GM19351 (cell line): ENCODE data around the gene KRTAP10-2.
"Not testable (repeated sequence)": the region's sequence is repeated elsewhere in the genome, so short reads cannot be mapped to it uniquely, and the experiment has no call there.

Experiments used
- ATAC-seq: cut with Tn5 transposase; IDR thresholded peaks from one replicate; pipeline ENCODE4 v1.9.1; 2021; ENCODE audit warnings: mild to moderate bottlenecking, moderate library complexity; ENCODE audit not compliant: unreplicated experiment

Gene KRTAP10-2

GRCh38 chr21:44568261-44568660 lies 17.0 kb upstream of the KRTAP10-2 start:
- no peak for ATAC-seq

DNA sequence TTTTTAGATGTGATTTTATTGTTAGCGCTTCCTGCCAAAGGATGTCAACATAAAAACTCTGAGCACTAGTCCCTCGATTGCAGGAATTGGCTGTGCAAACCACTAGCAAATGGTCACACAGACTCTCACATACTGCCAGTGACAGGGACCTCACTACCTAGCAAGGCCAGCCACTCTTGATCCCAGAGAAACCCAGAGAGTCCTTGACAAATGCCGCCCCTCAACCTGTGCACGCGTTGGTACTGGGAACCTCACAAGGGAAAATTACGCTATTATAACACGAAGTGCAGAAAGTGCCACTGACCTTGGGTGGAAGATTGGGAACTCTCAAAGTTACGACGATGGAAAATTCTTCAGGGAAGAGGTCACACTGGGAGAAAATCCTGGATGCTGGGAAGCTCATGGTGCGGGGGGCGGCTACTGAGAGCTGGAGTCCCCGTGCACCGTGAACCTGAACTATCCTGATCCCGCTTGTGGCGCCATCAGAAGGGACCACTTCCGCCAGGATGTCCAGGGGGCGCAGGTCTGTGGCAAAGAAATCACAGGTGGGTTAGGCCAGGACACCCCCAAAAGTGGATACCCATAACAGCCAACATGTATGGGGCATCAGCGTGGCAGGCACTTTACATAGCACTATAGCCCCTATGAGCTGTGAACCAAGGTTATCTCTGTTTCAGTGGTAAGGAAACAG lies 16.3 kb upstream of the KRTAP10-2 start:
- ATAC-seq = no peak

GRCh38 chr21:44566403-44566802 lies 15.1 kb upstream of the KRTAP10-2 start:
- ATAC-seq = no peak

GRCh38 chr21:44564886-44565598 lies 13.7 kb upstream of the KRTAP10-2 start:
- no peak for ATAC-seq

DNA sequence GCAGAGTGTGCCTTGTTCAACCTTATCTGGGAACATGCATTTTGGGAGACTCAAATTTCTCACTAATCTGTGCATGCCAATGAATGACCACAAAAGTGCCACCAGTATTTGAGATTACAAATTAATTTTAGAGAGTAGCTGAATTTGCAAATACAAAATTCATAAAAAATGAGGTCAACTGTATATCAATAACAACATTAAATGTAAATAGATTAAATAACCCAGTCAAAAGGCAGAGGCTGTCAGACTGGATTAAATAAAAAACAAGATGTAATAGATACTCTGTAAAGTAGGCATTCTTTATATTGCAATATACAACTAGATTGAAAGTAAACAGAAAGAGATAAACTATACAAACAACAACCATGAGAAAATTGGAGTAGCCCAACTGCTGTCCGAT lies 12.8 kb upstream of the KRTAP10-2 start:
- no peak for ATAC-seq

DNA sequence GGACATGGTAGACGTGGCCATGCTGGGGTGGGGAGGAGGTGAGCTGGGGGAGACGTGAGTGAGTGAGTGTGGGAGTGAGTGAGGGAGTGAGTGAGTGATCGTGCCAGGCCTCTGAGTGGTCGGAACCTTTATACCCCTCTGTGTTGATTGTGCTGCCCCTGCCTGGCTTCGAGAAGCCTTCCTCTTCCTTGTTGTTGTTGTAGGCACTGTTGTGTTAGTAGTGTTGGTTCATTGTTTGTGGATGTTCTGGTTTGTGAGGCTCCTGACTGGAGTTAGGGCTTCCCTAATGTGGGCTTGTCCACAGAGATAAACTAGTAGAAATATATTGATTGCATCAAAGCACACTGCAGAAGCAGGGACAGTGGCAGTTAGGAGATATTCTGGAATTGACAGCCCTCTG lies 7.4 kb upstream of the KRTAP10-2 start, which contains the start of gene KRTAP10-3:
KRTAP10-3 (minus strand) TSS at position 101 of the 400 bp plus-strand sequence; CDS start at position 21, 80 bp downstream.
- ATAC-seq = no peak

DNA sequence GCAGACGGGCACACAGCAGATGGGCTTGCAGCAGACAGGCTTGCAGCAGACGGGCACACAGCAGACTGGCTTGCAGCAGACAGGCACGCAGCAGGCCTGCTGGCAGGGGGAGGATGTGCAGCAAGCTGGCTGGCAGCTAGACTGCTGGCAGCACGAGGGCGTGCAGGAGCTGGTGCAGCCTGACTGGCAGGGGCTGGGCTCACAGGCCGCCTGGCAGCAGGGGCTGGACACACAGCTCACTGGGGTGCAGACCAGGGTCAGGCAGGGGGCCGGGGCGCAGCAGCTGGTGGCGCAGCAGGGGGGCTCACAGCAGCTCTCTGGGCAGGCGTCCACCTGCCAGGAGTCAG lies 7.0 kb upstream of the KRTAP10-2 start:
- ATAC-seq = not testable (repeated sequence)

DNA sequence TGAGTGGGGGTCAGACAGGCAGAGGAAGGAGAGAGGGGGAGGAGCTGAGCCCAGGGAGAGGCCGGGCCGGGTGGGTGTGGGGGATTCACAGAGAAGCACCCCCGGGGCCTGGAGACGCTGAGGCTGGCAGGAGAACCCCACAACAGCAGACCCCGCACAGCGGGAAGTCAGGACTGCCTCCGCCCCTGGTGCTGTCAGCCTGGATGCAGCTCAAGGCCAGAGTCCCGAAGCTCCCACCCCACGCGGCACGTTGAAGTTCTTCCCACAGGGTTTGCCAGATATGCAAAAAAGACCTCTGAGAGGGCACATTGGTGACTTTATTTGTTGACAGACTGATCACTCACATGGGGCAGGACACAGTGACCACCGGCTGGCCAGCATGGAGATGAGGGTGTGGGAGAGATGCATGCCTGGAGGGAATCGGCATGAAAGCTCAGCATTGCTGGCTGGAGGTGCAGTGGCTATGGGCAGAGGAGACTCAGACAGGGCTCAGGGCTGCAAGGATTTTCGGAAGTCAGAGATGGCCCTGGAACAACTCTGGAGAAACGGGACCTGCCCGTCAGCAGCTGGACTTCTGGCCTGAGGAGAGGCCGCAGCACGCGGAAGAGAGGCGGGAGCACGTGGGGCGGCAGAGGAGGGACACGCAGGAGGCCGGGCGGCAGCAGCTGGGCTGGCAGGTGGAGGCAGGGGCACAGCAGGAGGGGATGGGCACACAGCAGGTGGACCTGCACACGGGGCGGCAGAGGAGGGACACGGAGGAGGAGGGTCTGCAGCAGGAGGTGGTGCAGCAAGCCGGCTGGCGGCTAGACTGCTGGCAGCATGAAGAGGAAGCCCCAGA lies 6.4 kb upstream of the KRTAP10-2 start:
- ATAC-seq = no peak

- no peak for ATAC-seq
These were observed 5.6 kb upstream of the KRTAP10-2 start for GRCh38 chr21:44556879-44557278.

DNA sequence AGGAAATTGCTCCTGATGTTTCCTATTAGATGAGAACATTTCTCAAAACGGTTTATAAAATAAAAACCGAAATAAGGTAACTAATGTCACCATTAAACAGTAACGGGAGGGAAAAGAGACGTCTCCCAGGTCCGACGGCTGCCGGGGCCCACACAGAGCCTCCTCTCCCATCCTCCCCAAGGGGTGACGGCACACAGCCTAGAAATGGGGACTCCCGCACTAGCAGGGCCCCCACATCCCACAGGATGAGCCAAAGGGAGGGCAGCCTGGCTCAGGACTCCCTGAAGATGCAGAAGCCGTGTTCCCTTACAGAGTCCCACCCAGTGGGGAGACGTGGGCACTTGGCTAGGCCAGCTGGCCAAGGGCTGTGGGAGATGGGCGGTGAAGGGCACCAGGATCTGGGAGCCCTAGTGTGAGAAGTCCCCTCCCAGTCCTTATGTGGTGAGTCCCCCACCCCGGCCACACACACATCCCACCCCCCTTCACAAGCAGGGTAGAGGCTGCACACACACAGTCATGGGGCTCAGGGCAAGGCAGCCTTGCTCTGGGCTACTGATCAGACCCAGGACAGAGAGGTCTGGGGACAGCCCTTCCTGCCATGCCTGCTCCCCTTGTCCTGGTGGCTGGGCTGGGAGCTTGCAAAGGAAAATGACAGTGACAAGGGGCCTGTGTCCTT lies 4.0 kb upstream of the KRTAP10-2 start:
- no peak for ATAC-seq

DNA sequence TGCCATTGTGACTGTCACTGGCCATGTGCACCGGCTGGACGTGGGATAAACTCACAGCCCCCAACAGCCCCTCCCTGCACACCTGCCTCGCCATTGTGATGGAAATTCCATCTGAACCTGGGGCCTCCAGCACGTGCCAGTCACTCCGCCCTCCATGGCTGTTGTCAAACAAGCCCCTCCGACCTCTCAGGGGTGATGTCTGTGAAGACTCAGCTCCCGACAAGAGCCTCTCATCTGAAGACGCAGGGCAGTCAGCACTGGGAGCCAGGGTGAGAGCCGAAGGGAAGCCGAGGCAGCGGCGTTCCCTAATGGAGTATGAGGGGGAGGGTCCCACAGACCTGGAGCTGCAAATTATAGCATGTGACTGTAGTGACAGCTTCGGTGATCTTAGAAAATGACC lies 1.4 kb upstream of the KRTAP10-2 start:
- ATAC-seq = no peak

DNA sequence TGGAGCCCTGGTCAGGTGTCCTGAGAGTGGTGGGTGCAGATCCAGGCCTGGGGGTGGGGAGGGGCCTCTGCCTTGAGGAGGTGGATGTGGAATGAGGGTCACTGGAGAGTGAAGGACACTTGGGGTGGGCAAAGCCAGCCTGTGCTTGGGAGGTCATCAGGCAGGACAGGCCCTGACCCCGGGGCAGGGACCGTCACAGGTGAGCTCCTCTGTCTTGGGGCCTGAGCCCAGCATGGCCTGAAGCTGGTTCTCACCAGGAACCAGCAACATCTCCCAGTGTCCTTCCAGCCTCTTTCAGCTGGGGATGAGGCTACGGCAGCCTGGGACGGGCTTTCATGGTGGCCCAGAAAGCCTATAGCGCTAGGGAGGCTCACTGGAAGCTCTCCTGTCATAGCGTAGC lies 831 bp upstream of the KRTAP10-2 start:
- ATAC-seq = no peak

DNA sequence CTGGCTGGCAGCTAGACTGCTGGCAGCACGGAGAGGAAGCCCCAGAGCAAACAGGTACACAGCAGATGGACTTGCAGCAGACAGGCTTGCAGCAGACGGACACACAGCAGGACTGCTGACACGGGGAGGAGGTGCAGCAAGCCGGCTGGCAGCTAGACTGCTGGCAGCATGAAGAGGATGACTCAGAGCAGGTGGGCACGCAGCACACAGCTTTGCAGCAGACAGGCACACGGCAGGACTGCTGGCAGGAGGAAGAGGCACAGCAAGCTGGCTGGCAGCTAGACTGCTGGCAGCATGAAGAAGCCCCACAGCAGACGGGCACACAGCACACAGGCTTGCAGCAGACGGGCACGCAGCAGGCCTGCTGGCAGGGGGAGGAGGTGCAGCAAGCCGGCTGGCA lies 498 bp downstream of the KRTAP10-2 start:
- ATAC-seq = no peak

DNA sequence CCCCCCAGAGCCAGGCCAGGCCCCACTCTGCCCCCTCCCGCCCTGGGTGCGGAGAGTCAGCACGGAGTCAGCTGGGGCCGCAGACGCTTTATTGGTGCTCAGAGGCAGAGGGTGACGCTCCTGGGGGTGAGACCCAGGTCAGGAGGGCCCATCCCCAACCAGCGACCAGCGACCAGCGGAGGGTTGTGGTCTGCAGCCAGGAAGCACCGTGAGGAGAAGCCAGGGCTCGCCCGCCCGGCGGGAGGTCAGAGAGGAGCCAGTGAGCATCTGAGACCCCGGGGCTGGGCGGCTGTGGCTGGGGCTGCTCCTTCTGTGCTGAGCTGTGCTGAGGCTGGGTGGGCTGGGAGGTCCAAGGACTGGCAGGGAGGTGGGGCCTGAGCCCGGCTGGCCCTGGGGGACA lies 1.0 kb downstream of the KRTAP10-2 start:
- not testable (repeated sequence) for ATAC-seq

- no peak for ATAC-seq
These were observed 1.6 kb downstream of the KRTAP10-2 start for GRCh38 chr21:44549525-44550211.

- ATAC-seq = no peak
These were observed 2.4 kb downstream of the KRTAP10-2 start for GRCh38 chr21:44548922-44549321.

DNA sequence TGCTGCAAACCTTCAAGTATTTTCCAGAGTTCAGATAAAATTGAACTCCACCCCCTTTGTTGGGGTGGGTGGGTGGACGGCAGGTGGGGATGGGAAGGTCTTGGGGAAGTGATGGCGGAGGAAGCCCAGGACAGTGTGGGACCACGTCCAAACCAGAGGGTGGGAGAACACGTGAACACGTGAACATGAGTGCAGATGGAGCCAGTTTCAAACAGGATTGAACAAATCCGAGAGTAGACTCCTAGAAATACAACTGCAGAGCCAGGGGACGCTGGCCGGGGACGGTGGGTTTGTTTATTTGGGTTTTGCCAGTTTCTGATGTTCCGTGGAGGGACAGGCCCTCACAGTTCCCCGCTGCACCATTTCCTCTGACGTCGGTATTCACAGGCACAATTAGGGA lies 2.9 kb downstream of the KRTAP10-2 start:
- no peak for ATAC-seq

GRCh38 chr21:44547656-44548331 lies 3.5 kb downstream of the KRTAP10-2 start:
- no peak for ATAC-seq

DNA sequence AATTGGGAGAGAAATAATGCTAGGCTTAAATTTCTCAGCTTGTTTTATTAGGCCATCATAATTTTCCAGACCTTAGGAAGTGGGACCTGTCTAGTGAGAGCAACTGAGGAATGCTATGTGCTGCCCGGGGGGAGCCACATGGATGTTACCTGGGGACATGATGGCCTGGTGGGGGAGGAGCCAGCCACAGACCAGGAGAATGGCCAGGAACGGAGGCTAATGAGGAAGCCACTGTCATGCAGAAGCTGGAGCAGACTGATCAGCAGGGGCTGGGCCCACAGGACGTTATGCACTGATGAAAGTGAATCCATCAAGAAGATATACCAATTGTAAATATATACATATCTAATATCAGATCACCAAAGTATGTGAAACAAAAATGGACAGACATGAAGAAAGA lies 6.7 kb downstream of the KRTAP10-2 start:
- no peak for ATAC-seq

- no peak for ATAC-seq
These were observed 8.6 kb downstream of the KRTAP10-2 start for GRCh38 chr21:44542716-44543115.
